Tibial nerve (tissue), 4 donors: ENCODE data around the gene SMIM44. TPM values are rescaled to one million over a fixed set of nuclear protein-coding genes. Genes with fewer than 3 reads are reported as not detected.

Experiments
- DNase-seq, 2 donors: peaks; one replicate each; pipeline ENCODE4 v3.0.0-alpha.2; 2019; ENCODE audit warnings: low spot score in 2 of 2
- H3K27ac ChIP-seq, 4 donors: fragments of 200-600 bp; sonication (generic) in 3 of 4; one replicate each; pipeline ENCODE4 v1.5.1; 2017 to 2019; ENCODE audit warnings: mild to moderate bottlenecking in 1 of 4
- H3K27me3 ChIP-seq, 2 donors: fragments of 200-600 bp; sonication (generic) in 1 of 2; one replicate each; pipeline versions ENCODE4 v1.5.1 to v1.6.0; 2017 to 2019
- H3K36me3 ChIP-seq, 3 donors: fragments of 200-600 bp; sonication (generic); one replicate each; pipeline ENCODE4 v1.5.1; 2018 to 2019
- H3K4me1 ChIP-seq, 4 donors: fragments of 200-600 bp; sonication (generic) in 3 of 4; one replicate each; pipeline ENCODE4 v1.5.1; 2017 to 2019
- H3K4me3 ChIP-seq, 4 donors: fragments of 200-600 bp; sonication (generic) in 3 of 4; one replicate each; pipeline ENCODE4 v1.5.1; 2017 to 2019; ENCODE audit warnings: mild to moderate bottlenecking in 1 of 4, moderate library complexity in 1 of 4
- H3K9me3 ChIP-seq, 4 donors: fragments of 200-600 bp; sonication (generic) in 3 of 4; one replicate each; pipeline ENCODE4 v1.5.1; 2017 to 2019
- CTCF ChIP-seq, 5 experiments: fragments of 200-600 bp in 3 of 5; fragments of 450-650 bp in 2 of 5; sonication (generic) in 3 of 5; IDR thresholded peaks; one replicate each; pipeline ENCODE4 v1.5.1; 2016 to 2019; ENCODE audit warnings: antibody characterized with exemption in 5 of 5, mild to moderate bottlenecking in 3 of 5, moderate library complexity in 2 of 5
- EP300 ChIP-seq, 2 donors: sonication (generic); formaldehyde crosslinking; IDR thresholded peaks; one replicate each; pipeline ENCODE4 v1.6.1; 2017; ENCODE audit warnings: antibody characterized with exemption in 2 of 2, mild to moderate bottlenecking in 1 of 2
- POLR2A ChIP-seq, 2 donors: fragments of 450-650 bp; IDR thresholded peaks; one replicate each; pipeline ENCODE4 v1.6.1; 2017; ENCODE audit warnings: antibody characterized with exemption in 2 of 2, mild to moderate bottlenecking in 2 of 2, moderate library complexity in 2 of 2
- WGBS, 2 donors: methylation state at CpG; one replicate each; pipeline ENCODE4 v1.1.5; 2018; 5-methylcytosine and 5-hydroxymethylcytosine counted together
- total RNA-seq, 4 donors: library from RNA; depleted of rRNA; stranded (reverse); fragments of >200 nt; gene quantifications; one replicate each; pipeline ENCODE4 v1.1.0, GENCODE V29; 2016

The SMIM44 gene
- total RNA-seq, 4 donors from 2014 or later, result not detected

- no peak for DNase-seq
- WGBS, 2 donors, result 65 to 75% methylated on average over 17 to 22 of the region's 23 CpGs
- Histone ChIP-seq H3K27ac (no peak overlapping the region), H3K36me3 (peaks cover 0 to 35% (median 0%) of the 10 kb centered on the region in 3 donors), H3K4me3 (no peak overlapping the region), H3K4me1 (peaks cover 0 to 85% (median 5%) of the 10 kb centered on the region in 4 donors), H3K27me3 (no peaks in the 10 kb centered on the region), H3K9me3 (no peaks in the 10 kb centered on the region)
- no peak for TF ChIP-seq POLR2A (IDR thresholded peaks at IDR 0.05)
- no peak for TF ChIP-seq CTCF (IDR thresholded peaks at IDR 0.05)
- TF ChIP-seq EP300 (IDR thresholded peaks at IDR 0.05), result no peak
Observed at GRCh38 chr19:3513229-3514140, 30.2 kb upstream of the SMIM44 start.

GRCh38 chr19:3512562-3513228, 29.5 kb upstream of the SMIM44 start:
- no peak overlapping the region for H3K27ac ChIP-seq
- peaks cover 0 to 35% (median 0%) of the 10 kb centered on the region in 3 donors for H3K36me3 ChIP-seq
- TF ChIP-seq POLR2A (IDR thresholded peaks at IDR 0.05) (no peak), CTCF (IDR thresholded peaks at IDR 0.05) (no peak)
- 81 to 84% methylated on average over 16 to 17 of the region's 17 CpGs for WGBS, 2 donors
- H3K4me3 ChIP-seq, result no peak overlapping the region
- H3K4me1 ChIP-seq, result peaks cover 0 to 93% (median 7%) of the 10 kb centered on the region in 4 donors
- no peaks in the 10 kb centered on the region for H3K27me3 ChIP-seq
- no peaks in the 10 kb centered on the region for H3K9me3 ChIP-seq
- DNase-seq, result no peak

GRCh38 chr19:3511506-3512251, 28.4 kb upstream of the SMIM44 start:
- 79 to 86% methylated on average over 24 to 26 of the region's 26 CpGs for WGBS, 2 donors
- no peak overlapping the region for H3K27ac ChIP-seq
- TF ChIP-seq CTCF (IDR thresholded peaks at IDR 0.05), result no peak
- no peak for TF ChIP-seq EP300 (IDR thresholded peaks at IDR 0.05)
- no peak for TF ChIP-seq POLR2A (IDR thresholded peaks at IDR 0.05)
- no peak for DNase-seq
- H3K4me1 ChIP-seq, result peaks cover 0 to 93% (median 14%) of the 10 kb centered on the region in 4 donors
- H3K9me3 ChIP-seq, result no peaks in the 10 kb centered on the region
- H3K4me3 ChIP-seq, result no peak overlapping the region
- H3K27me3 ChIP-seq, result no peaks in the 10 kb centered on the region
- H3K36me3 ChIP-seq, result peaks cover 0 to 35% (median 0%) of the 10 kb centered on the region in 3 donors

- no peaks in the 10 kb centered on the region for H3K27me3 ChIP-seq
- TF ChIP-seq EP300 (IDR thresholded peaks at IDR 0.05) (no peak), CTCF (IDR thresholded peaks at IDR 0.05) (no peak), POLR2A (IDR thresholded peaks at IDR 0.05) (no peak)
- no peak for DNase-seq
- H3K27ac ChIP-seq, result no peak overlapping the region
- no peaks in the 10 kb centered on the region for H3K9me3 ChIP-seq
- H3K4me1 ChIP-seq, result peaks cover 0 to 84% (median 12%) of the 10 kb centered on the region in 4 donors
- H3K36me3 ChIP-seq, result peaks cover 0 to 32% (median 0%) of the 10 kb centered on the region in 3 donors
- H3K4me3 ChIP-seq, result no peak overlapping the region
- WGBS, 2 donors, result 85 to 94% methylated on average over 13 to 17 of the region's 22 CpGs
Observed at GRCh38 chr19:3510727-3511126, 27.5 kb upstream of the SMIM44 start.
